ENCODE data around the gene AK4. TPM values are rescaled to one million over a fixed set of nuclear protein-coding genes. Genes with fewer than 3 reads are reported as not detected.

AK4 gene
- total RNA-seq, 1 donor from 2014 or later = 133 TPM

DNA sequence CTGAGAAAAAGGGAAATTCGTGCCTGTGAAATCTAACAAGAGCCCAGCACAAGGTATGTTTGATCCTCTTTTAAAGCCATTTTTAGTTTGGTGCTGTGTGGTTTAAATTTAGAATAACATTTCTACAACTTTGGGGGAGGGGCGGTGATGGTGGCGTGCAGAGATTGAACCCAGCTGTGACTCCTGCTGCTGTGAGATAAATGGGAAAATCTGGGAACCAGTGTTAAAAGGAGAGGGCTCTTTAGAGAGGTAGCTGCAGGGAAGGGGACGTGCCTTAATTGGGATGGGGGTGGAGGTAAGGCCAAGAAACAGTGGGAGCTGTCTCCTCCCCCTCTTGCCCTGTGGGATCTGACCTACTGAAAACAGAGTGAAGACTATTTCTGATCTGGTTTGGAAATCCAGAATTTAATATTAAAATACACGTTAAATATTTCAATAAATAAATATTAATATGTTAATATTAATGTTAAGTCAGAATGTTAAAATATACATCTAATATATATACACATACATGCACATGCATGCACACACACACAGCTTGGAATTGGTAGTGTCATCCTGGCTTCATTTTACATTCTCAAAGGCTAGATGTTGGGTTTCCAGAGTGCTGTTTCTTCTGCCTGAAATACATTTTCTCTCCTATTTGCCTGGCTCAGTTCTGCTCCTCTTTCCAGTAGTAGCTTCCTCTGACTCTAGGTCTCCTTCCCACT lies 131.2 kb downstream of the AK4 start:
- no peak overlapping the region for H3K4me3 ChIP-seq (ENCODE audit: insufficient read depth, low read depth, low read length)
- H3K27ac Mint-ChIP-seq (ENCODE audit: unreplicated experiment) = peak overlapping the region; percentile 64

More for the DNA sequence above, 131.2 kb downstream of the AK4 start:
- Histone ChIP-seq H3K36me3 (ENCODE audit: insufficient read depth, low read length) (no peaks in the 10 kb centered on the region), H3K27ac (ENCODE audit: low read depth, low read length) (no peak overlapping the region), H3K4me1 (ENCODE audit: insufficient read depth, low read length) (no peaks in the 10 kb centered on the region), H2AFZ (ENCODE audit: low read depth, low read length) (no peak overlapping the region), H3K27me3 (ENCODE audit: insufficient read depth, low read length) (no peaks in the 10 kb centered on the region), H3K4me2 (ENCODE audit: low read length) (no peak overlapping the region), H3K9me3 (ENCODE audit: insufficient read depth, low read depth, low read length) (no peaks in the 10 kb centered on the region), H3K9ac (ENCODE audit: low read length) (no peak overlapping the region), H4K20me1 (ENCODE audit: insufficient read depth, low read length) (no peaks in the 10 kb centered on the region), H3K79me2 (ENCODE audit: insufficient read depth, low read length) (no peaks in the 10 kb centered on the region)
- FAIRE-seq (no peak), DNase-seq (ENCODE audit: low read depth) (no peak)
- H3K36me3 Mint-ChIP-seq (ENCODE audit: low read depth, unreplicated experiment) = no peaks in the 10 kb centered on the region
- no peaks in the 10 kb centered on the region for H3K9me3 Mint-ChIP-seq (ENCODE audit: unreplicated experiment)
- TF ChIP-seq, protein P1, sequence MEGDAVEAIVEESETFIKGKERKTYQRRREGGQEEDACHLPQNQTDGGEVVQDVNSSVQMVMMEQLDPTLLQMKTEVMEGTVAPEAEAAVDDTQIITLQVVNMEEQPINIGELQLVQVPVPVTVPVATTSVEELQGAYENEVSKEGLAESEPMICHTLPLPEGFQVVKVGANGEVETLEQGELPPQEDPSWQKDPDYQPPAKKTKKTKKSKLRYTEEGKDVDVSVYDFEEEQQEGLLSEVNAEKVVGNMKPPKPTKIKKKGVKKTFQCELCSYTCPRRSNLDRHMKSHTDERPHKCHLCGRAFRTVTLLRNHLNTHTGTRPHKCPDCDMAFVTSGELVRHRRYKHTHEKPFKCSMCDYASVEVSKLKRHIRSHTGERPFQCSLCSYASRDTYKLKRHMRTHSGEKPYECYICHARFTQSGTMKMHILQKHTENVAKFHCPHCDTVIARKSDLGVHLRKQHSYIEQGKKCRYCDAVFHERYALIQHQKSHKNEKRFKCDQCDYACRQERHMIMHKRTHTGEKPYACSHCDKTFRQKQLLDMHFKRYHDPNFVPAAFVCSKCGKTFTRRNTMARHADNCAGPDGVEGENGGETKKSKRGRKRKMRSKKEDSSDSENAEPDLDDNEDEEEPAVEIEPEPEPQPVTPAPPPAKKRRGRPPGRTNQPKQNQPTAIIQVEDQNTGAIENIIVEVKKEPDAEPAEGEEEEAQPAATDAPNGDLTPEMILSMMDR (IDR thresholded peaks at IDR 0.05; ENCODE audit: insufficient read depth, low read depth, low read length) = no peak
- TF ChIP-seq EZH2 (IDR thresholded peaks at IDR 0.05; ENCODE audit: insufficient read depth, low read length) = no peak
- no peaks in the 10 kb centered on the region for H3K27me3 Mint-ChIP-seq (ENCODE audit: low read depth, unreplicated experiment)
- H3K4me1 Mint-ChIP-seq (ENCODE audit: low read depth, unreplicated experiment) = peaks cover 25% of the 10 kb centered on the region
- peak overlapping the region; percentile 42 for H3K4me3 Mint-ChIP-seq (ENCODE audit: unreplicated experiment)

Other genes starting within 250 kb of the AK4 start
- gene JAK1, start 181.7 kb upstream of the AK4 start, total RNA-seq = 80.7 and 87.0 TPM in 2 replicates
- gene DNAJC6, start 161.3 kb downstream of the AK4 start, total RNA-seq = 7.5 and 8.9 TPM in 2 replicates